Measurements from ENCODE around the gene SESTD1. TPM values are rescaled to one million over a fixed set of nuclear protein-coding genes. Genes with fewer than 3 reads are reported as not detected.
A peak's percentile ranks its signal among the peaks of the same experiment; 100 is the strongest.

The SESTD1 gene
- total RNA-seq, 1 donor from 2014 or later, result 49.2 TPM

- ChIA-PET CTCF (no interaction called here), POLR2A (no interaction called here)
- intact Hi-C loops (cut with micrococcal nuclease), result loop anchor here (2.0 to 5.0 kb wide), 2 partner anchors 13 to 37 kb away; no protein-coding TSS in a partner anchor
- no peak for TF ChIP-seq CTCF (IDR thresholded peaks at IDR 0.05)
- H3K9me3 Mint-ChIP-seq, result peaks cover 3% of the 10 kb centered on the region
- peaks cover 68% of the 10 kb centered on the region for H3K36me3 Mint-ChIP-seq (ENCODE audit: low read depth)
- H3K4me1 Mint-ChIP-seq, result peaks cover 25% of the 10 kb centered on the region
- peak overlapping the region; percentile 1 for H3K27ac Mint-ChIP-seq
- H3K4me3 Mint-ChIP-seq, result no peak overlapping the region
- ATAC-seq (ENCODE audit: low read depth), result no peak
- H3K27me3 Mint-ChIP-seq, result no peaks in the 10 kb centered on the region
- no peak for DNase-seq
These were observed 84.9 kb downstream of the SESTD1 start for GRCh38 chr2:179179719-179180118.

GRCh38 chr2:179177694-179178093 is 86.9 kb downstream of the SESTD1 start:
- no peak overlapping the region for H3K27ac Mint-ChIP-seq
- intact Hi-C loops (cut with micrococcal nuclease), result loop anchor here (2.0 kb wide), 1 partner anchor 15 kb away; no protein-coding TSS in a partner anchor
- no peak overlapping the region for H3K4me3 Mint-ChIP-seq
- peaks cover 79% of the 10 kb centered on the region for H3K36me3 Mint-ChIP-seq (ENCODE audit: low read depth)
- ChIA-PET CTCF (no interaction called here), POLR2A (no interaction called here)
- no peak for ATAC-seq (ENCODE audit: low read depth)
- peaks cover 24% of the 10 kb centered on the region for H3K4me1 Mint-ChIP-seq
- TF ChIP-seq CTCF (IDR thresholded peaks at IDR 0.05), result no peak
- DNase-seq, result no peak
- H3K9me3 Mint-ChIP-seq, result peaks cover 3% of the 10 kb centered on the region
- H3K27me3 Mint-ChIP-seq, result no peaks in the 10 kb centered on the region

- DNase-seq, result no peak
- H3K27ac Mint-ChIP-seq, result no peak overlapping the region
- H3K27me3 Mint-ChIP-seq, result no peaks in the 10 kb centered on the region
- no peak for ATAC-seq (ENCODE audit: low read depth)
- ChIA-PET CTCF (interaction anchor here (0.9 kb wide), 1 partner anchor 45 kb away, joined by 3 read pairs; no protein-coding TSS in a partner anchor), POLR2A (no interaction called here)
- H3K4me3 Mint-ChIP-seq, result no peak overlapping the region
- H3K36me3 Mint-ChIP-seq (ENCODE audit: low read depth), result peaks cover 74% of the 10 kb centered on the region
- peaks cover 30% of the 10 kb centered on the region for H3K4me1 Mint-ChIP-seq
- TF ChIP-seq CTCF (IDR thresholded peaks at IDR 0.05), result no peak
- intact Hi-C loops (cut with micrococcal nuclease), result no loop called here
- no peaks in the 10 kb centered on the region for H3K9me3 Mint-ChIP-seq
These were observed 90.4 kb downstream of the SESTD1 start for GRCh38 chr2:179174240-179174639.

- DNase-seq, result no peak
- Mint-ChIP-seq H3K4me3 (no peak overlapping the region), H3K27ac (peak overlapping the region; percentile 18), H3K4me1 (peaks cover 30% of the 10 kb centered on the region), H3K9me3 (no peaks in the 10 kb centered on the region), H3K36me3 (ENCODE audit: low read depth) (peaks cover 68% of the 10 kb centered on the region), H3K27me3 (no peaks in the 10 kb centered on the region)
- ChIA-PET CTCF (no interaction called here), POLR2A (interaction anchor here (0.5 kb wide), 1 partner anchor 78 kb away, joined by 3 read pairs; no protein-coding TSS in a partner anchor)
- no peak for ATAC-seq (ENCODE audit: low read depth)
- TF ChIP-seq CTCF (IDR thresholded peaks at IDR 0.05), result no peak
- intact Hi-C loops (cut with micrococcal nuclease), result no loop called here
These were observed 91.7 kb downstream of the SESTD1 start for GRCh38 chr2:179172894-179173293.

GRCh38 chr2:179171371-179171770 is 93.3 kb downstream of the SESTD1 start:
- intact Hi-C loops (cut with micrococcal nuclease), result no loop called here
- Mint-ChIP-seq H3K4me3 (peak overlapping the region; percentile 25), H3K9me3 (peaks cover 4% of the 10 kb centered on the region), H3K27me3 (no peaks in the 10 kb centered on the region), H3K27ac (peak overlapping the region; percentile 76), H3K36me3 (ENCODE audit: low read depth) (peaks cover 69% of the 10 kb centered on the region), H3K4me1 (peaks cover 33% of the 10 kb centered on the region)
- no peak for TF ChIP-seq CTCF (IDR thresholded peaks at IDR 0.05)
- DNase-seq (no peak), ATAC-seq (ENCODE audit: low read depth) (no peak)
- POLR2A ChIA-PET, result no interaction called here
- CTCF ChIA-PET, result no interaction called here

All from activated B cell treated with CpG ODN at 0.5 μM for 24 hours (primary cell).